Hematopoietic multipotent progenitor cell treated with erythropoietin and hydrocortisone succinate and interleukin-3 and kit ligand, for 17 days (in vitro differentiated cells): ENCODE data around the gene WDFY4.

Experiments
- DNase-seq: peaks from one replicate; pipeline ENCODE4 v3.0.0-alpha.2; 2015; ENCODE audit warnings: low spot score

The WDFY4 gene

GRCh38 chr10:48714088-48714487 lies 29.4 kb downstream of the WDFY4 start:
- no peak for DNase-seq

GRCh38 chr10:48716416-48716815 lies 31.7 kb downstream of the WDFY4 start:
- no peak for DNase-seq

DNA sequence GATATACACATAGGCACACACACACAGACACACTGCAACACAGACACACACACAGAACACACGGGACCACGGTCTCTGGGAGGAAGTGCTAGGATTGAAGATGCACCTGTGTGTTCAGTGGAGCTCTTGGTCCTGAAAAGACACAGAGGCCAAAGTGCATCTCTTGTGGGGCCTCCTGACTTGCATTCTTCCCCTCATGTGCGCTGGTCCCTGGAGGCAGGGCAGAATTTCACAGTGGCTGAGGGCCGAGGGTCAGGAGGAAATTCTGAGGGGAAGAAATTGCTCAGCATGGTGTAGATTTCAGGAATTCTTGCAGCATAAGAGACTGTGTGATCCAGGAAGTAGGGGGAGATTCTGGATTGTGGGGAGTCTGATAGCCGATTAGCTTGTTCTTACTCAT lies 35.9 kb downstream of the WDFY4 start:
- DNase-seq = no peak

GRCh38 chr10:48722153-48723145 lies 37.8 kb downstream of the WDFY4 start:
- no peak for DNase-seq

DNA sequence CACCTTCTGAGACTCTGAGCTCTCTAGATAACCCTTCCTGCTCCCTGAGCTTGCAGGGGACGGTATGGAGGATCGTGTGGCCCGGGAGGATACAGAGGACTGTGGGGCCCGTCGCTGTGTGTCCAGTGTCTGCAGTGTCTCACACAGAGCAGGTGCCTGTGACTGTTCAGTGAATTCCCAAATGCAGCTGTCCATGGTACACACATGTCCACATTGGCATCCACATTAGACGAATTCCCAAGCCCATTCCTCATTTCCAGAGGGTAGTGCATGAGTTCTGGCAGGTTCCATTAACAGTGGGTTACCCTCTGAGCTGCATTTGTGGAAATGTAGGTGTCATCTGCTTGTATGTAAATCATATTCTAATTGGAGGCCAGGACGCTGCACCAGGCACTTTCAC lies 39.5 kb downstream of the WDFY4 start:
- no peak for DNase-seq

DNA sequence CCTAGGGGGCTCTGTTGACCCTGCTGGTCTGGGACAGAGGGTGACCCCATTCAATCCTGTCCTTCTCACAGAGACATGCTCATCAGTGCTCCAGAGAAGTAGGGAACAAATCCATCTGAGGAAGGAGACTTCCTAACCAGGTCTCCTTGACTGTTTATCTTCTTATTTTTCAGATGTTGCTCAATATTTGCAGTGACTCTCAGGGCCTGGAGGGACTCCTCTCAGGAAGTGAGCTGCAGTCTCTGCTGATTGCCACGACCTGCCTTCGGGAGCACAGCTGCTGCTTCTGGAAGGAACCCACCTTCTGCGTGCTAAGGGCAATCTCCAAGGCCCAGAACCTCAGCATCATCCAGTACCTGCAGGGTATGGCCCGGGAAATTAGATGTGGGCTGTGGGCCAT lies 41.0 kb downstream of the WDFY4 start:
- DNase-seq = no peak

DNA sequence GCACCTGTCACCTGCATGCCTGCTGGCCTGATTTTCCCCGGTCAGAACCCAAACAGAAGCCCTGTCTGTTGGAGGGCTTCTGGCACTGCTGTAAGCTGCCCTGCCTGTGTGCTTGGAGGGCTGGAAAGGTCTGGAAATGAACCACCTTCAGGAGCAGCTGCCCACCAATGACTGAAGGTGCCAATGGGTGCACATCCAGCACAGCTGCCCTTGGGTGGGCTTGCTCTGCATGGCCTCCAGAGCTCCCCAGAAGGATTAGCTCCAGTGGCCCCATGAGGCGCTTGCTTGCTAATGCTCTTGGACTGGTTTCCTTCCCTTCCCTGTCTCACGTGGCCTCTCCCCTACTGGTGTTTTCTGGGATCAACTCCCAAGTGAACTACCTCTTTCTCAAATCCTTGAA lies 43.2 kb downstream of the WDFY4 start:
- DNase-seq = no peak

- DNase-seq = no peak
These were observed 44.5 kb downstream of the WDFY4 start for GRCh38 chr10:48729222-48729621.

DNA sequence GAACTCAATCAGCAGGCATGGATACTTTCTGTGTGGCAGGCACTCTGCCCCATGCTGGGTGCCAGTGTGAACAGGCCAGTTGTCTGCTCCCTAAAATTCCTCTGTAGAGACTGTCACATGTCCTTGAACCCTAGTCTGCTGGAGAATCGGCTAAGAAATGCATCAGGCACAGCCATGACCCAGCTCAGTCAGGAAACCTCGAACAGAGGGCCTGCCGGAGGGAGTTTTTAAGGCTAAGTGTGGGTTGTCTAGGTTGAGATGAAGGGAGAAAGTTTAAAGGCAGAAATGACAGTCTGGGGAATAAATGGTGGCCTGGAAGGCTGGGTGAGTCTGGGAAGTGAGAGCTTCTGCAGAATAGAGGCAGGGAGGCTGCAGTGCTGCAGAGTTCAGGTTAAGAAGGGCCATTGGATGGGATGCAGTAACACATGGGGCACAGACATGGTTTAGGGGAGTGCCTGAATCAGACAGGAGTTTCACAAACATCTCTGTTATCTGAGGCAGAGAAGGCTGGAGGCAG lies 45.3 kb downstream of the WDFY4 start:
- DNase-seq = no peak

- no peak for DNase-seq
These were observed 46.5 kb downstream of the WDFY4 start for GRCh38 chr10:48731141-48731540.

DNA sequence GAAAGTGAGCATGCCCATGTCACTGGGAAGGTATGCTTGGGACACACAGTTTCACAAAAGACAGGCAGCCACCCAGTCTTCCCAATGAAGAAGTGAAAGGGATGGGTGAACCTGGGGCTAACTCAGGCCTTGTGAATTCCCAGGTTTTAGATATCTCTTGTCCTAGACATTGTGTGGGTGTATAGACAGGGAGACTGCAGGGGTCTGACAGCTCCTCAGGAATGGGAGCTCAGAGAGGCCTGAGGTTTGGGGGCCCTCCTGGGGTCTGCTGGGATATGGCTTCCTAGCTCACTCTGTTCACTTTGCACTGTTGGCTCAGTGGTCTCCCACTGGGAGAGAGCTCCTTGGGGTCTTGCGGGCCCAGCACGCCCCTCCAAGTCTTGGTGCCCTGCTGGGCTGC lies 47.0 kb downstream of the WDFY4 start:
- DNase-seq = no peak

DNA sequence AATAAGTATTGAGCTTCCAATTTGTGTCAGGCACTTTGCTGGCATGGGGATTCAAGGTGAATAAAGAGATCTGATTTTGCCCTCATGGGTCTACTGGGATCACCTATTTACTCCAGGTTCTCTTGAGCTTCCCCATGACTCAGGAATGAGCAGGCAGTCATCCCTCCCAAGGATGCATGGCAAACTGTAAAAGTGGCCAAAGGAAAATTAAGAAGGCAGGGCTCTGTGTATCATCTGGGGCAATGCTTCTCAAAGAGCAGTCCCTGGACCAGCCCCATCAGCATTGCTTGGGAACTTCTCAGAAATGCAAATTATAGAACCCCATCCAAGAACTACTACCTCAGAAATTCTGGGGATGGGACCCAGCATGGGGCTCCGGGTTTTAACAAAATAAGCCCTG lies 48.7 kb downstream of the WDFY4 start:
- DNase-seq = no peak

GRCh38 chr10:48735836-48736390 lies 51.2 kb downstream of the WDFY4 start:
- no peak for DNase-seq

DNA sequence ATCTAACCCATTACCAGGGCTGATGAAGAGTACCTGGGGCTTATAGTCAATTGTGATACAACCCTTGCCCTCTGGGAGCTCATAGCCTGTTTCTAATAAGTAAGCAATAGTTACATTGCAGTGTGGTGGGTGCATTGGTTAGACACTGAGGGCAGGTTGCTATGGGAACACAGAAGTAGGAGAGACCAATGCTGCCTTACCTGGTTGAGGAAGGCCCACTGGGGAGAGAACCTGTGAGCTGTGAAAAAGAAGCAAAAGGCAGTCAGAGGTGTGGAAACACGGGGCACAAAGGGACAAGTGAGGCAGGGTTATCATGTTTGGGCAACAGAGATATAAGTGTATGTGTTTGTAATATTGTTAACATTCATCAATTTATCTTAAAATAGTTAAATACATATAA lies 51.9 kb downstream of the WDFY4 start:
- no peak for DNase-seq

DNA sequence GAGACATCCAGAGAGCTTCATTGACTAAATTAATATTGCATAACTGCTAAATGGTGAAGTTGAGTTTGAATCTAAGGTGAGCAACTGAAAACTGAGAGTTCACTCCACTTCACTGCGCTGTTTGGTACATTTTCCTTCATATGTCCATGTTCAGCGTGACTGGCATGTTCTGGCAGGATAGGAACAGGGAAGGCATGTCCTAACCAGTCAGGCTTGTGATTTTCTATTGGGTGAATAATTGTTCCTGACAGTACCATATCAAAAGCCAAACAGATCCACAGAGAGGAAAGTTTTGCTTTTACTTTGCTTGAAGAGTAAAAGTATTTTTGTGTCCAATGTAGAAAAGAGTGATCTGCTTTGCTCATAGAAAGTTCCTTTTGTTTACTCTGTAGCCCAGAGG lies 53.2 kb downstream of the WDFY4 start:
- DNase-seq = no peak

- DNase-seq = no peak
These were observed 54.5 kb downstream of the WDFY4 start for GRCh38 chr10:48739170-48739569.

DNA sequence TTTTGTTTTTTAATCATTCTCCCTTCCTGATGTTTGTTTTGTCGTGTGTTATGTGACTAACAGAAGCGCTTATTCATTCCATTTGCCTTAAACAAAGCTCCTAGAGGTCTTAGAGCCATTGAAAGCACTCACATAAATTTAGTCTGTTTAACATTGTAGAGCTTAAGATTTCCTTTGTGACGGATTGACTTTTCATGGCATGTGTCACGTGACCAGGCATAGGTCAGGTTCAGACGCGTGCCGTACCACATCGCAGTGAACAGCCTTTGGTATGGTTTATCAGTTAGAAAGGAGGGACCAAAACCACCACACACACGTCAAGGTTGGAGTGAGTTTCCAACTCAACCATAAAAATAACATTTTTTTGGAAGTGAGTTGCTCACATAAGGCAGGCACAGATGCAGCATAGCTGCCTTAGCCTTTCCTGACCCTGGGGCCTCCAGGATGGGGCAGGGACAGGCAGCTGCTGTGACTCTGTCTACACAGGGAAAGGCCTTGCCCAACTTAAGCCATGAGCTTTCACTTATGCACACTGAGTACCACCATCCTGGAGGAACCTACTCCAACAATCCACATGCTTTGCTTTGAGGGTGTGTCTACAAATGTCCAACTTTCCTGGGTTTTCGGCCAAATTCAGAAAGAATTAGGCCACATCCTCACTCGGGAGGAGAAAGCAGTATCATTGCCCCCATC lies 55.5 kb downstream of the WDFY4 start:
- DNase-seq = no peak

- no peak for DNase-seq
These were observed 56.3 kb downstream of the WDFY4 start for GRCh38 chr10:48740988-48741387.

DNA sequence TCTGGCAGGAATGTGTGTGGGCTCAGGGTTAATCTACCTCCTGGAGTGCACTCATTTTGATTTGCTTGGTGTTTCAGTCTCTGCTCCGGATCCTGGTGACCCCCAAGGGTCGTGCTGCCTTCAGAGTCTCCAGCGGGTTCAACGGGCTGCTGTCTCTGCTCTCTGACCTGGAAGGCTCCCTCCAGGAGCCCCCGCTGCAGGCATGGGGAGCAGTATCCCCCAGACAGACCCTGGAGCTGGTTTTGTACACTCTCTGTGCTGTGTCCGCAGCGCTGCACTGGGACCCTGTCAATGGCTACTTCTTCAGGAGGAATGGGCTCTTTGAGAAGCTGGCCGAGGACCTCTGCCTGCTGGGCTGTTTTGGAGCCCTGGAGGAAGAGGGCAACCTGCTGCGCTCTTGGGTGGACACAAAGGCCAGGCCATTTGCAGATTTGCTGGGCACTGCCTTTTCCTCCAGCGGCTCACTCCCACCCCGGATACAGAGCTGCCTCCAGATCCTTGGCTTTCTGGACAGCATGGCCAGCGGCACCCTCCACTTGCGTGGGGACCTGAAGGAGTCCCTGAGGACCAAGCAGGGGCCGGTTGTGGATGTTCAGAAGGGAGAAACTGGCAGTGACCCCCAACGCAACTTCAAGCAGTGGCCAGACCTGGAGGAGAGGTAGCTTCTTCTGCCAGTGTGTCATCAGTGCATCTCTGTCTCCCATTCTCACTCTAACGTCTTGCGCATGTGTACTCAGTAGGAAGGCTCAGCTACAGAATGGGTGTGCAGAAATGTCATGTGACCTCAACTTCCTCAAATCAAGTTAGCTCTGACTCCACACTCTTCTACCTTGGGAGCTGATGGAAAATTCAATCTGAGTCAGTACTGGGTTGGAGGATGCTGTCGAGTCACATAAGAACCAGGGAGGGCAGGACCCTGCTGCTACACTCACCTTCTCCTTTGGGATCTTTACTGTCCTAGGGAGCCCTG lies 58.5 kb downstream of the WDFY4 start:
- no peak for DNase-seq

DNA sequence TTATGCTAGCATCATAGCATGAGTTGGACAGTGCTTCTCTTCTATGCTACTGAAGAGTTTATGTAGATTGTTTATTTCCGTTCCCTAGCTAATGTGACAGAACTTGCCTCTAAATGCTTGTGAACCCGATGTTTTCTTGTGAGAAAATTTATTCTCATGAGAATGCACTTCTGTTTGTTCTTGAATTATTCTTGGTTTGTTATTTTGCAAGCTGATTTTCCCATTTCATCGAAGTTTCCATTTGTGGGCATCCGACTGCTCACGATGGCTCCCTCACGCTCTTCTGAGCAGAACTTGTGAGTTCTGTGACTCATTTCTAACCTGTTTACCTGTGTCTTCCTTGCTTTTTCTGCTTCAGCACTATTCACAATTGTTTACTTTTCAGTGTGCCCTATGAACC lies 59.9 kb downstream of the WDFY4 start:
- DNase-seq = no peak

DNA sequence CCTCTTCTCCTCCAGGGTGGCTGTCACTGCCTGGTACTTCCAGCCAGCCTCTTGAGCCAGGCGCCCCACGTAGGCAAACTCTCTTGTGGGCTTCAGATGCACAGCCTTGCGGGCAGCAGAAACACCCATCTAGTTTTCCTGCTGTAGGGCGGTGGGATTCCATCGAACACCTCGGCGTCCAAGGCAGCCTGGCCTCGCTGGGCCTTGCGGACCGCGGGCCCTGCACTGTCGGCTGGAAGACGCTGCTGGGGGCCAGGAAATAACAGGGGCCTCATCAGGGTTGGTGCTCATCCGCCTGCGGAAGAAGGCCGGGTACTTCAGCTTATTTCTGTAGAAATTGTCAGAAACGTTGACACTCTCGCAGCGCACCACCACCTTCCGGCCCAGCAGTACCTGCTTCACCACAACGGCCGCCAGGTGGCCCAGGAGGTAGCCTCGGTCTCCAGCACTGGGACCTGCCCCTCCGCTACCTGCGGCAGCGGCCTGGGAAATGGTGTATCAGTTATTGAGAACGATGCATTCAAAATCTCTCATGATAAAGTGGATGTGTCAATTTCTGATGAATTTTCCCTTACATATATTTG lies 61.1 kb downstream of the WDFY4 start:
- no peak for DNase-seq
